DMS153 treated with DMSO at 0.1 percent for 48 hours (cell line): Measurements from ENCODE around the gene TXNRD2.
A peak's percentile ranks its signal among the peaks of the same experiment; 100 is the strongest.

Source experiments
- DNase-seq: peaks from one replicate; lab custom pipeline; 2025; ENCODE audit not compliant: unreplicated experiment; lab: John Stamatoyannopoulos, UW

TXNRD2 gene

GRCh38 chr22:19866665-19867009 is 75.0 kb downstream of the TXNRD2 start:
- no peak for DNase-seq

GRCh38 chr22:19865141-19865829 is 76.3 kb downstream of the TXNRD2 start:
- no peak for DNase-seq

DNA sequence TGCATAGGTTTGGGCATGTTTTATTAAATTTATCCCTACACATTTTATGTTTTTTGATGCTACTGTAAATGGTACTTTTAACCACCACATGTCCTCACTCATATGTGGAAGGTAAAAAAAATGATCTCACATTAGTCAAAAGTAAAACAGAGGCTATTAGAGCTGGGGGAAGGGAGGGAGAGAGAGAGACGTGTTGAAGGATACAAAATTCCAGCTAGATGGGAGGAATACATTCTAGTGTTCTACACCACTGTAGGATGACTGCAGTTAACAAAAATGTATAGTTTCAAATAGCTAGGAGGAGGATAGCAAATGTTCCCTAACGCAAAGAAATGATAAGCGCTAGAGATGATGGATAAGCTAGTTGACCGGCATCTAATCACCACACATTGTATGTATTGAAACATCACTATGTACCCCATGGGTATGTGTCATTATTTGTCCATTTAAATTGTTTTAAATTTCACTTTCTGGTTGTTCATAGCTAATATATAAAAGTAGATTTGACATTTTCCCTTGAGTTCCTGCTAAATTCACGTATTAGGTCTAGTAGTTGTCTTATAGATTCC is 77.0 kb downstream of the TXNRD2 start:
- DNase-seq, result no peak

GRCh38 chr22:19863571-19863970 is 78.0 kb downstream of the TXNRD2 start:
- no peak for DNase-seq

DNA sequence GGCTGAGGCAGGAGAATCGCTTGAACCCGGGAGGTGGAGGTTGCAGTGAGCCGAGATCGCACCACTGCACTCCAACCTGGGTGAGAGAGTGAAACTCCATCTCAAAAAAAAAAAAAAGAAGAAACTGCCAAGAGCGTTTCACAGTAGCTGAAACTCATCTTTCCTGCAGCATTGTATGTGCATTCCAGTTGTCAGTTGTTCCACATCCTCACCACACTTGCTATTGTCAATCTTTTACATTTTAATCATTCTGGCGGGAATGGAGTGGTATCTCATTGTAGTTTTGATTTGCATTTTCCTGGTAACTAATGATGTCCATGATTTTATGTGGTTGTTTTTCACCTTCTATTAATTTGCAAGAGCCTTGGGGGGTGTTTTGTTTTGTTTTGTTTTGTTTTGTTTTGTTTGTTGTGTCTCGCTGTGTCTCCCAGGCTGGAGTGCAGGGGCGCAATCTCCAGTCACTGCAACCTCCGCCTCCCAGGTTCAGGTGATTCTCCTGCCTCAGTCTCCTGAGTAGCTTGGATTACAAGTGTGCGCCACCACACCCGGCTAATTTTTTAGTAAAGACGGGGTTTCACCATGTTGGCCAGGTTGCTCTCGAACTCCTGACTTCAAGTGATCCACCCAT is 78.9 kb downstream of the TXNRD2 start:
- no peak for DNase-seq

GRCh38 chr22:19859861-19860510 is 81.6 kb downstream of the TXNRD2 start:
- DNase-seq, result no peak

DNA sequence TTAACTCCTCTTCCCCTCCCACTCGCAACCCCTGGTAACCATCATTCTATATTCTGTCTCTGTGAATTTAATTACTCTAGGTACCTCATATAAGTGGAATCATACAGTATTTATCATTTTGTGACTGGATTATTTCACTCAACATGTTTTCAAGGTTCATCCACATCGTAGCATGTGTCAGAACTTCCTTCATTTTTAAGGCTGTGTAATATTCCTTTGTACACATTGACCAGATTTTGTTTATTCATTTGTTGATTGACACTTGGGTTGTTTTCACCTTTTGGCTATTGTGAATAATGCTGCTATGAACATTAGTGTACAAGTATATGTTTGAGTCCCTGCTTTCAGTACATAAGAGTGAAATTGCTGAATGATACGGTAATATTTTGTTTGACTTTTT is 84.2 kb downstream of the TXNRD2 start:
- no peak for DNase-seq

GRCh38 chr22:19855504-19856409 is 85.9 kb downstream of the TXNRD2 start:
- DNase-seq, result peak; percentile 50

GRCh38 chr22:19854778-19855503 is 86.7 kb downstream of the TXNRD2 start, which contains the start of the genes GNB1L and RTL10:
Gene GNB1L, minus strand, starts transcription at chr22:19854874. Its CDS starts 33,519 bp downstream, at chr22:19821355.
Gene RTL10, minus strand, starts transcription at chr22:19854874. Its CDS starts 2,613 bp downstream, at chr22:19852261.
- DNase-seq, result peak; percentile 92

- no peak for DNase-seq
These were observed 87.5 kb downstream of the TXNRD2 start for GRCh38 chr22:19853879-19854777.

DNA sequence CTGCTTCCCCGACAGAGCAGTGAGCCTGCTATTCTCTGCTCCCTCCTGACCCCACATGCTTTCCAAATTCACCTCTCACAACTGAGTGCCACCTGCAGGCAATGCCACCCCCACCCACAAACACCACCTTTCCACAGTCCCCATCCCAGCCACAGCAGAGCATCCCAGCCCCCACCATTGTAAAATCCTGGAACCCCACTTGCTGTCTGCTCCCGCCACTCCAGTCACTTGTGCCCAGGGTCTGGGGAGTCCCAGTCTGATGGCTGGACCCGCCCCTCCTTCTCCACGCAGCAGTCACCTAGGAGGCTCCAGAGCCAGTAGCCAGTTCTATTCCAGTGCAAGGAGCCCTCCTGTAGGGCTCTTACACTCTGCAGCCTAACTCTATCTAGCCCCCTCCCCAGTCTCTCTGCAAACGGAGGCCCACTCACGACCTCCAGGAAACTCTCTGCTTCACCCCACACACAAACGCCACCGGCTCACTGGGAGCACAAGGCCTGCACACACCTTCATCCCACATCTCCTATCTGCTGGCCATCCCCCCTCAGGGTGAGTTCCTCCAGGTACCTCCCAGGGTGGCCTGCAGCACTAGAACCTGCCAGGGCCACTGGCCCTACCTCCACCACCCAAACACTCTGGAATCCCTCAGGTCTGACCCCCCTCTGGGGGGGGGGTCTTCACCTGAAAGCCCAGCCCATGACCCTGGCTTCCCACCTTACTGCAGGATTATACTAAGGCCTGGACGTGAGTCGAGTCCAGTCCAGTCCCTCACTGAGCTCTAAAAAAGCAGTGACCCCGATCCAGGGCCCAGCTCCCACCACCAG is 88.3 kb downstream of the TXNRD2 start:
- no peak for DNase-seq

DNA sequence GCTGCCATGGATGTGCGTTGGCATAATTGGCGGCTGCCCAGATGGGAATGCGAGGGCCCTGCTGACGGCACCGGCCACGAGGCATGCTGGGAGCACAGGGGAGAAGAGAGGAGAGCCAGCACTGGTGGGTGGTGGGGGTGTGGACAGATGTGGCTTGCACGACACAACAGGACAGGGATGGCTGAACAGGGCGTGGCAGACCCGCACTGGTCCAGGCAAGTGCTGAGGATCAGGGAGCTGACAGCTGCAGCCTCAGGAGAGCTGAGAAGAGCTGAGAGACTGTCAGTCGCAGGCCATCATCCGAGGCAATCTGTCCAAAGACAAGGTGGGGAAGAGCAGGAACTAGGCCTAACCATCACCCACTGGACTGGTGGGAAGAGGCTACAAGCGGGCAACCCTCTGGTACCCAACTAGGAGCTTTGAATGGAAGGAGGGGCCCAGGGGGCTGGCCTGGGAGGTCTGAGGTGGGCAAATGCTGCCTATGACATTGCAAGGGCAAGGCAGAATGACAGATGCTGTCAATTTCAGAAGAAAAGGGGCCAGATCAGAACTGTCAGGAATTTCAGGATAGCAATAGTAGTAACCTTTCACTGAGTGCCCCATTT is 89.3 kb downstream of the TXNRD2 start:
- DNase-seq, result no peak

DNA sequence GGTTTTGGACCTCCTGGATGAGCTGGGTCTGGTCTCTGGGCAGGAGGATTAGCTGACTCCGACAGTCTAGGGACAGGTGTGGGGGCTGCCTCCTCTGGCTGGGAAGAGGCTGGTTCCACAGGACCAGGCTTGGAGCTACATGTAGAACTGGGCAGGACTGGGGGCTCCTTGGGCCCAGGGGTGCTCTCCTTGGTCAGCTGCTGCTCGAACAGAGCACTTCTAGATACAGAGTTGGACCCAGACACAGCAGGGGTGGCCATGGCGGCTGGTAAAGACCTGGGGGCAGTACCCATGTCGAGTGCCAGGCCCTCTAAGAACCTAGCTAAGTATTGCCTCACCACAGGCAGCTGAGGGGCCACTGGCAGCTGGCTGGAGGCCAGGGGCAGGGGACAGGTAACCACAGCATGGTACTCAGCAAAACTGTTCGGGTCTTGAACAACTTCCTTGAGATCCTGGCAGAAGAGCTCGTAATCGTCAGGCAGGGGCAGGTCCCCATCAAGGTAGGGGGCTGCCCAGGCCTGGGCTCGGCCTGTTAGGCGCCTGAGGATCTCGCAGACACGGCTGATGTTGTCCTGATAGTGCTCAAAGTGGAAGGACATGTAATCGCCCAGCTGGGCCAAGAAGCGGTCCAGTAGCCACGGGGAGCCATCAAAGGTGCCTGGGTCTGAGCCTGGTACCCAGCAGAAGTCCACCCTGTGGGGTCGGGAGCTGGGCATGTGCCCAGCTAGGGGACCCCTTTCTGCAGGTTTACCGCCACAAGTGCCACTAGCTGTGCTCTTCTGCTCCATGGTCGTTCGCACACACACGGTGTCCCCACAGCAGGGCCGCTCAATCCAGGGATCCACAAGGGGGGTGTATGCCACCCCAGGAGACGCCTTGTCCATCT is 90.1 kb downstream of the TXNRD2 start:
- no peak for DNase-seq

DNA sequence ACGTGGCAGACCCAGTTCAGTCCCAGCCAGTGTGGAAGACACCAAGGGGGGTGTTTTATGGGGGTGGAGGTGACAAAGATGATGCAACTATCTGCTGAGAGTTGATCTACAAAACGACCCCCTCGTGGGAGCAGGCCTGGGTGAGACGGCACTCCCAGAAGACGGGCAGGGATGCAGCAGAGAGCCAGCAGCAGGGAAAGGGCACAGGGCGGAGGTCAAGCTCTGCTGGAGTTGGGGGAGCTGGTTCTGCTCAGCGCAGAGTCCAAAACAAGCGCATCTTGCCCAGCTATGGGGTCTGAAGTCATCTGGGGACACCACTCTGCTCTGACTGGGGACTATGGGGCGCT is 90.9 kb downstream of the TXNRD2 start:
- DNase-seq, result no peak

DNA sequence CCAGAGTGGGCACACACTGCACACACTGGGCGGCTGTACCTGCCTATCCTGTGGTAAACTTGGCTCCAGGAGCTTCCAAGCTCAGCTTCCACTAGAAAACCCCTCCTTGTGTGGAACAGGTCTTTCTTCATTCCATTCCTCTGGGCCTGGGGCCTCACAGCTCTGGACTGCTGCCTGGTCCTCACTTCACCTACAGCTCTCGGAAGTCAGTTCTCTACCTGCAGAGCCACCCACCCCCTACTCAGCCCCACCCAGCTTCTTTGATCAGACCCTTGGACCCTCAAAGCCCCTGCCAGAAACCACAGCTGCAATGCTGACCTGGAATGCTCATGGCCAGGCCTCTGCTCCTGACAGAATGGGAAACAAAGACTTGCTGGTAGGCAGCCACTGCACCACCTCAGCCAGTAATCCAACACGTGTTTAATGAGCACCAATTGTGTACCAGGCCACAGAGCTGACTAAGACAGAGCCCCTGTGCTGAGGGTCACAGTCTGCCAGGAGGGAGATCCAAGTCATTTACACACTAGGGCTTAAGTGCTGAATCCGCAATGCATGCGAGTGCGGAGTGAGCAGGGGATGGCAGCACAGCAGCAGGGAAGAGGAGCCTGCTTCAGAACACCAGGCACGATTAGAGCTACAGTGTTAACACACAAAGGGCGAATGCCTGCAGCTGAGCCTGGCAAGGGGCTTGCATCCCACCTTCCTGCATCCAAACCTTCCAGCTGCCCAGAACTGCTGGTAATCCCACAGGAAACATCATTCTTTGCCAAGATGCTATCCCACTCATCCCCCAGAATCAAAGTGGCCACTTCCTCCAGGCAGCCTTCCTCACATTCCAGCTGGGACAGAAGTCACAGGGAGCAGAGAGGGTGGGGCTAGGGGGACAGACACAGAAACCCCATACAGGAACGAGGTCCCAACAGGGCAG is 91.5 kb downstream of the TXNRD2 start:
- no peak for DNase-seq
